Posterior cingulate gyrus (tissue), 11 donors: Measurements from ENCODE around the gene COL13A1.
A peak's percentile ranks its signal among the peaks of the same experiment; 100 is the strongest.

ENCODE experiments used
- DNase-seq, 10 donors: peaks; one replicate each; pipeline versions ENCODE4 v3.0.0 to v3.0.0-alpha.2; 2020 to 2021; ENCODE audit warnings: mixed read lengths in 3 of 10
- intact Hi-C: fragments of 100-400 bp; cut with DNase I; formaldehyde crosslinking; loops from one replicate; pipeline ENCODE4 v1.15.1; 2023

COL13A1 gene

DNA sequence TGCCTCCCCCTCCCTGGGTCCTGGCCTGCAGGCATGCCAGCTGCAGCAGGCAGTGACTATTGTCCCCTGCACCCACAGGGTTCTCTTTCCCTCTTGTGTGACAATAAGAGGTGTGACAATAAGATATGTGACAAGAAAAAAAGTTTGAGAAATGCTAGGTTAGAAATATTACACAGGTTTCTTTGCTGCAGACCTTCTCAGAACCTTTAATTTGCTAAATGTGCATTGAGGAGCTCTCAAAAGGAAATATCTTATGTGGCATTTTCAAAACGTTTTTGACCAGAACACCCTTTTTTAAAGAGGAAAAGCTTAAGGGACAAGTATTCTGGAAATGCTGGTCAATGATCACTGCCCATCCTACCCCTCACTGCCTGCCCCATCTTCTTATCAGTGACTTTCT lies 117.5 kb downstream of the COL13A1 start:
- intact Hi-C loops: no loop called here
- no peak for DNase-seq

DNA sequence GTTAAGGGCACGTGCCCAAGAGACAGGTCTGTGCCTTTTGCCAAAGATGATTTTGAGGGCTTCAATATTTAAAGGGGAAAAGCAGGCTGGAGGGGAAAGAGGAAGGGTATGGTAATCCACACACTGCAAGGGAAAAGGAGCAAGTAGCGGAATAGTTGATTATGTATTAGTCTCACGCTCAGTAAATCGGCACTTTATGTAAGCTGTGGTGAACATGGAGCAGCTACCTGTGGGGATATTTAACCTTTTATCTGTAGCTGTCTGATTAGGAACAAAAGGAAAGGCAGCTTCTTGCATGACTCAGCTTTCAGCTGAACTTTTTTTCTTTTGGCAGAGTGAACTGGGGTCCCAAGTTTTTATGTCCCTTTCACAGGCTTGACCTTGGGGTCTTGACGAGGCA lies 123.4 kb downstream of the COL13A1 start:
- DNase-seq: no peak
- intact Hi-C loops: no loop called here

DNA sequence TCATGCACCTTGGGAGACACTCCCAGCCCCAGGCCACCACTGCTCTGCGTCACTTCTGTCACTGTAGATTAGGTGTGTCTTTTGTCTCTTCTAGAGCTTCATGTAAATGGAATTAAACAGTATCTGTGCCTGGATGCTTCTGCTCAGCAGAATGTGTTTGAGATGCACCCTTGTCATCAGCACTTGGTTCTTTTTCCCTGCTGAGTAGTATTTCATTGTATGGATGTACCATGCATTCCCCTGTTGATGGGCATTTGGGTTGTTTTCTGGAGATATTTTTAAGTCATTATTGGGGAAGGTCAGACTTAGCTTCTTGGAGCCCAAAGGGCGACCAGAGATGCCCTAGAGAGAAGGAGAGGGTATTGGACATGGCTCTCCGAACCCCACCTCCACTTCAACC lies 126.6 kb downstream of the COL13A1 start:
- intact Hi-C loops: no loop called here
- DNase-seq: no peak

DNA sequence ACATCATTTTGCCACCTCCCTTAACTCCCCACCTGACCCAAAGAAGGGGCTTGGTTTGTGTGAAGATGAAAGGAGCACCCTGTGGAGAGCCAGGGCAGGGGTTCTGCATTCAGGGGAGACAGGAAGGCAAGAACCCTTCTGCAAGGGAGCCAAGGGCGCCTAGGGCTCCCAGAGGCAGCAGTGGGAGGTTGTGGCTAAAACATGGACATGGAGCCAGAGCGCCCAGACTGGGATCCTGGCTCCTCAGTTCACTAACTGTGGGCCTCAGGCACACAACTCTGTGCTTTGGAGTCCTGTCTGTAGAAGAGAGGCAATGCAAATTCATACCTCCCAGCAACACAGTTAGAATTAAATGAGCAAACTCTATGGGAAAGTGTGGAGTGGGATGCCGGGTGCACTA lies 127.9 kb downstream of the COL13A1 start:
- intact Hi-C loops: no loop called here
- peak in 1 of 10 donors; percentile 48 for DNase-seq

DNA sequence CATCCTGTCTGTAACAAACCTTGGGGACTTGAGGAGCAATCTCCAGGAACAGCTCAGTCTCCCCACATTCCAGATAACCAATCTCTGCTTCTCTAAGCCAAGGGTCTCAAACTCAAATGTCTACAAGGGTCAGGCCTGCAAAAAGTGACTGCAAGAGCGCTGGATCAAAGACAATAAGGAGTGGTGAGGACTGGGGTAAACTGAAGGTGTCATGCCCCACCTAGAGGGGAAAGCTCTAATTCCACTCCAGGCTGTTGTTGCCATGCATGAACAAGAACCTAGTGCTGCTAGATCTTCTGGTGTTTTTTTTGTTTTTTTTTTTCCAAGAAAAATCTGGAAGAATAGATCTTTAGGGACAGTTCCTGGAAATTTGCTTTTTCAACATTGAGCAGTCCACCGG lies 133.1 kb downstream of the COL13A1 start:
- no peak for DNase-seq
- intact Hi-C loops: no loop called here

DNA sequence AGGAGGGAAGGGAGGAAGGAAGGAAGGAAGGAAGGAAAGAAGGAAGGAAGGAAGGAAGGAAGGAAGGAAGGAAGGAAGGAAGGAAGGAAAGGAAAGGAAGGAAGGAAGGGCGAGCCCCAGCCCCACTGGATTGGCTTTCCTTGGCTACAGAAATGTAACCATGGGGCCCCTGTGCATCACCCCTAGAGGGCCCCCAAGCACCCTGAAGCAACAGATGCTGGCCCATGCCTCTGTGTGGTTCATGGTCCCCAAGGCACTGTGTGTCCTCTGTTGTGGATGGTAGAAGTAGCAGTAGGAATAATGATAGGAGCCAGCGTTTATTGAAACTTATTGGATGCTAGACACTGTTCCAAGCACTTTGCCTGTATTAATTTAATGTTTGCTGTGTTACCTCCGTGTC lies 134.4 kb downstream of the COL13A1 start:
- intact Hi-C loops: no loop called here
- DNase-seq: peak in 2 of 10 donors; percentile 40 to 60

DNA sequence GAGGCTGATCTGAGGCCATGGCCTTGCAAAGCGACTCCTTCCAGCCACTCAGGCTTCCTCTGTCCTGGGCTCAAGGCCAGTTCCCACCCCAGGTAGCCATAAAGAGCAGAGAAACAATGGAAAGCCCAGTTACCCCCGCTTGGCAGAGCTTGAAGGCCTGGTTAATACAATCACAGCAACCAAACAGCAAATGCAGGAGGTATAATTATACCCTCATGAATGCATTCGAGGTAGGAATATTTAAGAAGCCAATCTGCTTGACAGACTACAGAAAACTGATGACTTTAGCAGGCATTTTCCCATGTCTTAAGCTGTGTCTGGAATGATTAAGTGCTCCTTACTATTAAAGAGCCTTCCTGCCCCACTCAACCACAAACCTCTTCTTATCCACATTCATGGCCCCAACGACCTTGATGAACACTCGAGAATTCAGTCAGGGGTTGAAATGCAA lies 136.9 kb downstream of the COL13A1 start:
- DNase-seq: peak in 1 of 10 donors; percentile 5

DNA sequence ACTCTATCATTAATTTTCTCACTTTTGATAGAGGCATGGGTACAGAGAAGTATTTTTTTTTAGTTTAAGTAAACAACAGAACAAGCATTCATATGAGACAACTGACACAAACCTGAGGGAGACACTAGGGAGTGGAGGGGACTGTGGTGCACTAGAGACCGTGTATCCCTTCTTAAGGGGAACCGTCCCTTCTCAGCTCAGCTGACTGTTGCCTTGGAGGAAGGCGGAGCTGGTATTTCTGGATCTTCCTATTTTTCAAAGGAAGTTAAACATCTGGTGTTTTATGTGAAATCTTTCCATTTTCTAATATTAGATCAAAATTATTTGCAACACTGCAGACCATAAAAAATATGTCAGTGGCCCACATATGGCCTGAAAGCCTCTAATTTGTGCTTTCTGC lies 137.4 kb downstream of the COL13A1 start:
- DNase-seq: no peak
- intact Hi-C loops: no loop called here

More for the DNA sequence above, 136.9 kb downstream of the COL13A1 start:
- intact Hi-C loops: no loop called here

DNA sequence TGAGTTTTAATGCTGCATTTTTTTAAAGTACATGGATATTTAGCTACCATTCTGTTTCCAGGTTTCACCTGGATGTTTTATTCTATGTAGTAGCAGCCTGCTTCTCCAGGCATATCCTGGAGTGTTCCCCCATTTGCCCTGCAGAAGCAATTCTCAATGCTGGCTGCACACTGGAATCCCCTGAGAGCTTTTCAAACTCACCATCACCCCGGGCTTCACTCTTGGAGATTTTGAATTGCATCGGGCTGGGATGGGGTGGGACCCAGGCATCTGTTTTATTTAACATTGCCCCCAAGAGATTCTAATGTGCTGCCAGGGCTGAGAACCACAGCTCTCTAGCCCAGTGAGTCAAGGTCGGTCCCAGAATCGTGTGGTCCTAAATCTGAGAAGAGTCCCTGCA lies 137.8 kb downstream of the COL13A1 start:
- peak in 1 of 10 donors; percentile 23 for DNase-seq

DNA sequence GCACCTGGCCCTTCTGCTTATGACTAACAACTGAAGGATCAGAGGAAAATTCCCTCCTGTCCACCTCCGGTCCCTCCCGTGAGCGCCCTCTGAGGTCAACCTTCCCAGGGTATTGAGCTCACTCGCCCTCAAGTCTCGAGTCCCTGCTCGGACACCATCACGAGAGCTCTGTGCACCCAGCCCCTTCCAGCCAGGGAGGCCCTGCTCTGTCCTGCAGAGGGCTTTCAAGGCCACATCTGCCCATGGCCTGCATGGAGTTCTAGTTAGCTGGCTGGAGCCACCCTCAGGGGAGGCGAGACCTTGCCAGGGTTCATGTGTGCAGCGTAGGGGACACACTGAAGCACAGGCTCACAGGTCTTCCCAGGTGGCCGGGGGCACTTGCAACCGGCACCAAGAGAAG lies 140.0 kb downstream of the COL13A1 start:
- intact Hi-C loops: no loop called here
- peak in 2 of 10 donors; percentile 55 for DNase-seq

More for the DNA sequence above, 137.8 kb downstream of the COL13A1 start:
- intact Hi-C loops: no loop called here

DNA sequence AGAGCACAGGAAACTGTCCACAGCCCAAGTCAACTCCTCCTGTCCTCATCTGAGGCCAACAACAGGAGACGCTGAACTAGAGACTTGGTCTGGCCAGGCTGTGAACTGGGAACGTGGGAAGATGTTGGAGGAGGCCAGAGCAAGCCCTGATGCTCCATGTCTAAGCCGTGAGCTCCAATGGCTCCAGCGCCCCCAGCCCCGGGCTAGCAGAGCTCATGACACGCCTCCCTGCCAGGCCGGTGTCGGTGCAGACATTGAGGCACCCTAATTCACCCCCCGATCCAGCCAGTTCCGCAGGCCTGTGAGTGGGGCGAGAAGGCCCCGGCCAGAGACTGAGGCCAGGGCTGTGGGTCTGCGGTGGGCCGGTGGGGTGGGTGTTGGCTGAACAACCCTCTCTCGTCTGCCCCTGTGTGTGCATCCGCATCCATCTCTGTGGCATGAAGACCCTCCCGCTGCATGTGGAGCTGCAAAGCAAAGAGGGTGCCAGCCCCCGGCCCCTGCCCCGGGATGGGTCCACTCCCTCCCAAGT lies 141.7 kb downstream of the COL13A1 start:
- peak in 2 of 10 donors; percentile 63 to 66 for DNase-seq
- intact Hi-C loops: no loop called here

DNA sequence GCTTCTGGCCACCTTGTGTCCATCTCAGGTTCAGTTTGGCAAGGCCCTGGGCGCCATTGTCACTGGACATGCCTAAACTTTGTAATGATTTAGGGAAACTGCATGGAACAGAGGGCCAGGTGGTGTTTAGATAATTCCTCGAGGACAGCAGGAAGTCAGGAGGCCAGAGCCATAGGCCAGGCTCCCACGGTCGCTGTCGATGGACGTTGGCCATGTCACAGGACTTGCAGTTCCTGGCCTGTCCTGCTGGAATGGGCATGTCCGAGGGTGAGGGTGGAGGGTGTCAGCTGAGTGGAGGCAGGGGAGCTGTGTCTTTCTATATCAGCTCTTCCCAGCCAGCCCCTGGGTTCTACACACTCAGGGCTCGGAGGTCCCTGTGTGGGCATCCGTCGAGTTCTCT lies 143.1 kb downstream of the COL13A1 start:
- DNase-seq: peak in 1 of 10 donors; percentile 32

DNA sequence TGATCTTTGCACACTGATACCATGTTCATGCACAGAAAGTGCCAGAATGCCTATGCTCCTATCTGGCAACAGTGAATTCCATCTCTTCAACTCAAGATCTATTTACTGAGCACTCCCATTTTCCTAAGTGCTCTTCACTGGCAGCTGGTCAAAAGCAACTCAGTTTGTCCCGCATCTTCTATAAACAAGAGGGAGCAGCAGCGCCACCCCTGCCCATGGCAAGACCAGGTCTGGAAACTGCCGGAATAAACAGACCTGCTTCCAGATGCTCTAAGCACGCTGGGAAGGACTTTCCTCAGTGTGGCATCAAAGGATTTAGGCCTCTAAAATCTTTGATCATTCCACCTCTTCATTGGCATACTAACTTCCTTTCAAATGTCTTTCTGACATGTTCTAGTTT lies 146.6 kb downstream of the COL13A1 start:
- intact Hi-C loops: no loop called here
- peak in 2 of 10 donors; percentile 2 to 5 for DNase-seq

More for the DNA sequence above, 143.1 kb downstream of the COL13A1 start:
- intact Hi-C loops: no loop called here

DNA sequence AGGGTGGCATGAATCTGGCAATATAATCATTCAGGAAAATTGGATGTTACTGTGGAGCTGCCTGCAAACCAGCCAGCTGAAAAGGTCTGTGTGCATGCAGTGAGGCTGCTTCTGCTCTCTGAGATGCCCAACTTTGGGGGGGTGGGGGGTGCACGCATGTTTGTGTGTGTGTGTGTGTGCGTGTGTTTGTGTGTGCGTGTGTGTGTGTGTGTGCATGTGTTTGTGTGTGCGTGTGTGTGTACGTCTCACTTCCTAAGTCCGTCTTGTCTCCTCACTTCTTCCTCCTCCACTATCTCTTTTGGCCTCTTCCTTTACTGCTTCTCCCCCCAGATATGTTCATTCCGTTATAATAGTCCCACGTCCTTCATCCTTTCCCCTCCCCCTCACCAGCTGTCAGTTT lies 148.1 kb downstream of the COL13A1 start:
- intact Hi-C loops: no loop called here
- no peak for DNase-seq

DNA sequence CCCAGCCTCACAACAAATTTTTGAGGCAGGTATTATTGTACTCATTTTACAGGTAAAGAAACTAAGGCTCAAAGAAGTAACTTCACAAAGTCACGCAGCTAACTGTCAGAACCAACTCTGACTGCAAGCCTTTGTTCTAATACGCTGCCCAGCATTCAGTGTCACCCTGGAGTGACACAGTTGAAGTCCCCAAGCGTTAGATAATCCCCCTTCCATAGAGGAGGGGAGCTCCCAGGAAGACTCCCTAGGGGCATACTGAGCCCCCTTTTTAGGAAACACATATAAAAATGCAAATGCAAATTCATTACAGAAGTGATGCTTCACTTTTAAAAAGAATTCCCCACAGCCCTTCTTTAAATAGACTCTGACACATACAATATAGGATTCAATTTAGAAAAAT lies 150.0 kb downstream of the COL13A1 start:
- intact Hi-C loops: no loop called here
- no peak for DNase-seq

DNA sequence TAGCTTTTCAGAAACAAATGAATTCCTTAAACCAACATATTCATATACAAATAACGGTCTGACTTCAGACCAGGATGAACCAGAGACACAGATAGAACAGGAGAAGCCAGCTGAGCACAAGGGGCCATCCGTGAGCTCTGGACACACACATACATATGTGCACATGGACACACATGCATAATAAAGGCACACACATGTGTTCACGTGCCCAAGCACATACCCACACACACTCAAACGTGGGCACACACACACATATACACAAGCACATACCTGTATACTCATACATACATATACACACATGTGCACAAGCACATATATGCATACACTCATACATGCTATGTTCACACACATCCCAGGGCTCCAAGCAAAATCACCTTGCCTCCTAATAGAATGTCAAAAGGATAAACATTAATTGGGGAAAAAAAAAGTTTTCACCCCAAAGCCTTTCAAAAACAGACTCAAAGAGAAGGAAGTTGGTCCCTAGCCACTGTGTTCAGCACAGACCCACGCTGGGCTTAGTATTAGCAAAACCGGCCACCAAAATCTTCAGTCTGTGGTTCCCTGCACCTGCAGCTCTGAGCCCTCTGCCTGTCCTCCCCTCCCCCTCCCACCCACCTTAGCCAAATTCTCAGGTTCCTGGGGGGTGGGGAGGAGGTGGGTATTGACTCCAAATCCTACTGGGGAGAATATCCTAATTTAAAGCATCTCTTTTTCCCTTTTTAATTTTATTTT lies 150.5 kb downstream of the COL13A1 start:
- peak in 1 of 10 donors; percentile 33 for DNase-seq
- intact Hi-C loops: no loop called here

DNA sequence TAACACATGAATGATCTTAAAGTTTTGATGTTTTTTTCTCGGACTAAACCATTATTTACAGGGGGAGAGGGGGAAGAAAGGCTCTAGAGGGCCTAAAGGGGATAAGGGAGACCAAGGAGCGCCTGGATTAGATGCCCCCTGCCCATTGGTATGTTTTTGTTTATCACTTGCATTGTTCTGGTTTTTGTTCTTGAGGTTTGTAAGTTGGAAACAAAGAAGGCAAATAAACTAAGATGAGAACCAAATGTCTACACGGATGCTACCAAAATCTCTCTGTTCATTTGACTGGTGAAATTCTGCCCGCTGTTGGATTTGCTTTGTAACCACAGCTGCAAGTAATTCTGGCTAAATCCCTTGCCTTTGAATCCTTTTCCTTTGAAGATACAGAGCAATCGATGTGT lies 151.1 kb downstream of the COL13A1 start:
- DNase-seq: no peak
- intact Hi-C loops: no loop called here

DNA sequence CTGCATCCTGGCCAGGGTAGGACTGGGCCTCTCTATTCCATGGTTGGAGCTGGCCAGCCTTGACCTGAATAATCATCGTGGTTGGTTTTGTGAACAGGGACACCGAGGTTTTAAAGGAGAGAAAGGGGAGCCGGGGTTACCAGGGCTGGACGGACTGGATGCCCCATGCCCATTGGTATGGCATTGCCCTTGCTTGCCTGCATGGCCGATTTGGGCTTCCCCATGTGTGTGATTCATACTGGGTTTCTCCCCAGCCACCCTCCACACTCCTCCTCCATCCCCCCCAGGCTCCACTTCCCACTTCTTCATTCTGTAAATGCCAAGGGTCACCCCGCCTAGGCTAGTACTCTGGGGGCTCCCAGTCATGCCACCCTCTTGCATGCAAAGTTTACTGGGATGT lies 152.1 kb downstream of the COL13A1 start:
- DNase-seq: peak in 2 of 10 donors; percentile 59 to 73
- intact Hi-C loops: no loop called here

DNA sequence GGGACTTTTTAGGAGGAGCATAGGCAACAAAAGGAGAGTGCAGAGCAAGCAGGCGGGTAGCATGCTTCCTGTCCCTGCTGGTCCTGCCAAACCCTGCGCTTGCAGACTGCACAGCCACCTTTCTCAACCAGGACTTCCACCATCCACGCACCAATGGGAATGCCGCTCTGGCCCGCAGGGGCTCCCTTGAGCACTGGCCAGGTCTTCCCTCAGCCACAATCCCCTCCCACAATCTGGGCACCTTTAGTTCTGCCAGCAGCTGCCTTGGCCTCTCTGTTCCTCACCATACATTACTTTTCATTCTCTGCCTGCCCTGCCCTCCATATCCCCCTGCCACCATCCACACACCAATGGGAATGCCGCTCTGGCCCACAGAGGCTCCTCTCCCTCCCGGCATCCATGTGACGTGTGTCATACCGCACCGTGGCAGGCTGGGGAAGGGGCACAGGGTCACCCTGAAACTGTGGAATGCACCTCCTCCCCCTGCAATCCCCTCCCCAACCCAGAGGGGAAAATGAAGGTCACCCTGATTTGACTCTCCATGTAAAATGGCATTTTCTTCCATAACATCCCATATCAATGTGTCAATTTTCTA lies 153.6 kb downstream of the COL13A1 start:
- peak in 2 of 10 donors; percentile 32 to 71 for DNase-seq
- intact Hi-C loops: no loop called here

DNA sequence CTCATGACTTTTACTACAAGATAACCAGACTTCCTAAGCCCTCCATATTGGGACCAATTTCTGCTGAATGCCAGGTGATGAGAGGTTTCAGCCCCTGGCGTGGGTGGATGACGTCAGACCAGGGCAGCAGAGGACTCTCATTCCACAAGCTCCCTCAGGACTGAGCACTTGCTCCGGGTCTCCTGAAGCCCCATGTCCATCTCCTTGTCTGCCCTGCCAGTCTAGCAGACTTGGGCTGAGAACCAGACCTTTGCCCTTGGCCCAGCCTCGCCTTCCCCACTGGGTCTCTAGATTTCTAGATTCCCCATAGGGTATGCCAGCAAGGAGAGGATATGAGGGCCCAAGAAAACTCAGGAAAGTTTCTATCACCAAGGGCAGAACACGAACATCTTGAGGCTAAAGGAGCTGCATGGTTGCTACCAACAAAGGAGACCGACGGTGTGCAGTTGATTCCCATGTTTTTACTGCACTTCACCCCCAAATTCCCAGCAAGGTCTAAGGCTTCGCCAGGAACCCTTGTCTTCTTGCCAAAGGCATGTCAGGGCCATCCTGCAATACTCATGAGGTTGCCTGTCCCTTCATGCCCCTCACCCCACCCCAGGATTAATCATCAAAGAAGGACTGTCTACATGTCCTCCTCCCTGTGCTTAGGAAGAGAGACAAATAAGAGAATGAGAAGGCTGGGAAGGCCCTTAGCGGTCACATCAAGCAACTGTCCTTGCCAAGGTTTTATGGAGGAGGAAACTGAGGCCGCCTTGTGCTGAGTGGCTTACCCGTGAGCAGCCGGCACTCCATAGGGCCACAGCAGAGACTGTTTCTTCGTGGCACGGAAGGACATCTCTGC lies 154.4 kb downstream of the COL13A1 start:
- intact Hi-C loops: no loop called here
- DNase-seq: peak in 2 of 10 donors; percentile 5 to 39

DNA sequence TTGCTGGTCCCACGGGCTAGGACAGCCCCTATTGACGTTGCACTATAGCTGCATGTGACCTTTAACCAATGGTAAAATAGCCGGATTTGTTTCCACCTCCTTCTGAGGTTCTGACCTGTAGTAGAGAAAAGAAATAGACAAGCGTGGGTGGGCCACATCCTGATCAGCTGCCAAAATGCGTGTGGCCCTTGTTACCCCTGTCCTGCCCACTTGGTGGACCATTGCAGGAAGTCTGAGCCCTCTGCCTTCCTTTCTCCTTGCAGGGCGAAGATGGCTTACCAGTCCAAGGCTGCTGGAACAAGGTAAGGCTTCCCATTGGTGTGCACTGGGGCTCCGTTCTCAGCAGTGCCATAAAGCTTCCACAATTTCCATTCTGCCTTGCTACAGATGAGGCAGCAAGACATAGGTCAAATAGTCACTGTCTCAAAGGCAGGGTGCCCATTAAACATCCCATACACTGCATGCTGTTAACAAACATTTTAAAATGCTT lies 155.1 kb downstream of the COL13A1 start:
- intact Hi-C loops: no loop called here
- peak in 2 of 10 donors; percentile 5 to 55 for DNase-seq
